Thyroid gland (tissue), 4 donors: ENCODE measurements around the gene LDLR. TPM values are rescaled to one million over a fixed set of nuclear protein-coding genes. Genes with fewer than 3 reads are reported as not detected.

Experiments
- DNase-seq, 2 donors: peaks; one replicate each; pipeline ENCODE4 v3.0.0-alpha.2; 2019
- H3K27ac ChIP-seq, 3 donors: fragments of 200-600 bp; sonication (generic); 1 replicate in 2 of 3; 2 replicates in 1 of 3; pipeline ENCODE4 v1.5.1; 2016 to 2019; ENCODE audit warnings: mild to moderate bottlenecking in 1 of 3, moderate library complexity in 1 of 3
- H3K27me3 ChIP-seq: fragments of 200-600 bp; sonication (generic); one replicate; pipeline ENCODE4 v1.5.1; 2019
- H3K36me3 ChIP-seq, 2 donors: fragments of 200-600 bp; sonication (generic); one replicate each; pipeline ENCODE4 v1.5.1; 2016 to 2019
- H3K4me1 ChIP-seq, 2 donors: fragments of 200-600 bp; sonication (generic); one replicate each; pipeline ENCODE4 v1.5.1; 2017 to 2019
- H3K4me3 ChIP-seq, 3 donors: fragments of 200-600 bp; sonication (generic); replicated peaks in 1 of 3; 1 replicate in 2 of 3; 2 replicates in 1 of 3; pipeline ENCODE4 v1.5.1; 2016; ENCODE audit warnings: mild to moderate bottlenecking in 1 of 3
- H3K9me3 ChIP-seq: fragments of 200-600 bp; sonication (generic); one replicate; pipeline ENCODE4 v1.5.1; 2017
- POLR2A ChIP-seq, 2 donors: fragments of 450-650 bp; IDR thresholded peaks; one replicate each; pipeline ENCODE4 v1.6.1; 2017; ENCODE audit warnings: antibody characterized with exemption in 2 of 2, mild to moderate bottlenecking in 2 of 2, moderate library complexity in 1 of 2
- WGBS, 2 donors: methylation state at CpG; one replicate each; pipeline ENCODE4 v1.1.5; 2017; 5-methylcytosine and 5-hydroxymethylcytosine counted together
- intact Hi-C: fragments of 100-400 bp; cut with DNase I; formaldehyde crosslinking; loops from one replicate; pipeline ENCODE4 v1.15.1; 2023
- total RNA-seq, 4 donors: library from RNA; depleted of rRNA; stranded (reverse); fragments of >200 nt; gene quantifications; one replicate each; pipeline ENCODE4 v1.2.3, GENCODE V29; 2016
- TF ChIP-seq, protein P1 (sequence below), 6 experiments: fragments of 200-600 bp in 3 of 6; fragments of 450-650 bp in 3 of 6; sonication (generic) in 3 of 6; IDR thresholded peaks; one replicate each; pipeline ENCODE4 v1.5.1; 2016 to 2019; ENCODE audit warnings: antibody characterized with exemption in 6 of 6, mild to moderate bottlenecking in 2 of 6, inconsistent platforms in 1 of 6, moderate library complexity in 1 of 6

LDLR gene
- total RNA-seq, 4 donors from 2014 or later = 8.7 to 39.1 (median 20.3) TPM

DNA sequence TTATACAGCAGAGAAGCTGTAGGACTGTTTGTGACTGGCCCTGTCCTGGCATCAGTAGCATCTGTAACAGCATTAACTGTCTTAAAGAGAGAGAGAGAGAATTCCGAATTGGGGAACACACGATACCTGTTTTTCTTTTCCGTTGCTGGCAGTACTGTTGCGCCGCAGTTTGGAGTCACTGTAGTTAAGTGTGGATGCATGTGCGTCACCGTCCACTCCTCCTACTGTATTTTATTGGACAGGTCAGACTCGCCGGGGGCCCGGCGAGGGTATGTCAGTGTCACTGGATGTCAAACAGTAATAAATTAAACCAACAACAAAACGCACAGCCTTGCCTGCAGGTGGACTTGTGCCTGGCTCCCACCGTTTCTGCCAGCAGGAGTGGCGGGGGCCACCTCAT lies 27.3 kb upstream of the LDLR start:
- Histone ChIP-seq H3K9me3 (no peaks in the 10 kb centered on the region), H3K27me3 (no peaks in the 10 kb centered on the region), H3K4me1 (peaks cover 0 to 5% of the 10 kb centered on the region in 2 donors), H3K27ac (no peak overlapping the region), H3K36me3 (peaks cover 23 to 26% of the 10 kb centered on the region in 2 donors), H3K4me3 (no peak overlapping the region)
- WGBS, 2 donors = 95% methylated on average over 12 to 14 of the region's 14 CpGs
- TF ChIP-seq POLR2A (IDR thresholded peaks at IDR 0.05) = no peak
- TF ChIP-seq, protein P1, sequence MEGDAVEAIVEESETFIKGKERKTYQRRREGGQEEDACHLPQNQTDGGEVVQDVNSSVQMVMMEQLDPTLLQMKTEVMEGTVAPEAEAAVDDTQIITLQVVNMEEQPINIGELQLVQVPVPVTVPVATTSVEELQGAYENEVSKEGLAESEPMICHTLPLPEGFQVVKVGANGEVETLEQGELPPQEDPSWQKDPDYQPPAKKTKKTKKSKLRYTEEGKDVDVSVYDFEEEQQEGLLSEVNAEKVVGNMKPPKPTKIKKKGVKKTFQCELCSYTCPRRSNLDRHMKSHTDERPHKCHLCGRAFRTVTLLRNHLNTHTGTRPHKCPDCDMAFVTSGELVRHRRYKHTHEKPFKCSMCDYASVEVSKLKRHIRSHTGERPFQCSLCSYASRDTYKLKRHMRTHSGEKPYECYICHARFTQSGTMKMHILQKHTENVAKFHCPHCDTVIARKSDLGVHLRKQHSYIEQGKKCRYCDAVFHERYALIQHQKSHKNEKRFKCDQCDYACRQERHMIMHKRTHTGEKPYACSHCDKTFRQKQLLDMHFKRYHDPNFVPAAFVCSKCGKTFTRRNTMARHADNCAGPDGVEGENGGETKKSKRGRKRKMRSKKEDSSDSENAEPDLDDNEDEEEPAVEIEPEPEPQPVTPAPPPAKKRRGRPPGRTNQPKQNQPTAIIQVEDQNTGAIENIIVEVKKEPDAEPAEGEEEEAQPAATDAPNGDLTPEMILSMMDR (IDR thresholded peaks at IDR 0.05) = no peak
- DNase-seq = no peak
- intact Hi-C loops = no loop called here

DNA sequence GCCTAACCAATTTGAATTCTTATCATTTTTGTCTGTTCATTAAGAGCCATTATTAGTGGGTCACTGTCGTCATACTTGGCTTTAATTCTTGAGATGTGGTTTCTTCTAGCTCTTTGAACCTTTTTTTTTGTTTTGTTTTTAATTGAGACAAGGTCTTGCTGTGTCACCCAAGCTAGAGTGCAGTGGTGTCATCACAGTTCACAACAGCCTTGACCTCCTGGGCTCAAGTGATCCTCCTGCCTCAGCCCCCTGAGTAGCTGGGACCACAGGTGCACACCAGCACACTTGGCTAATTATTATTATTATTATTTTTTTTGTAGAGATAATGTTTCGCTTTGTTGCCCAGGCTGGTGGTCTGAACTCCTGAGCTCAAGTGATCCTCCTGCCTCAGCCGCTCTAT lies 25.8 kb upstream of the LDLR start:
- 92% methylated on average over 3 of the region's 3 CpGs for WGBS, 2 donors
- intact Hi-C loops = no loop called here
- Histone ChIP-seq H3K4me3 (no peak overlapping the region), H3K4me1 (peaks cover 0 to 5% of the 10 kb centered on the region in 2 donors), H3K9me3 (no peaks in the 10 kb centered on the region), H3K36me3 (peaks cover 23 to 24% of the 10 kb centered on the region in 2 donors), H3K27ac (no peak overlapping the region), H3K27me3 (no peaks in the 10 kb centered on the region)
- DNase-seq = no peak
- no peak for TF ChIP-seq POLR2A (IDR thresholded peaks at IDR 0.05)
- TF ChIP-seq, protein P1 (IDR thresholded peaks at IDR 0.05) = no peak

DNA sequence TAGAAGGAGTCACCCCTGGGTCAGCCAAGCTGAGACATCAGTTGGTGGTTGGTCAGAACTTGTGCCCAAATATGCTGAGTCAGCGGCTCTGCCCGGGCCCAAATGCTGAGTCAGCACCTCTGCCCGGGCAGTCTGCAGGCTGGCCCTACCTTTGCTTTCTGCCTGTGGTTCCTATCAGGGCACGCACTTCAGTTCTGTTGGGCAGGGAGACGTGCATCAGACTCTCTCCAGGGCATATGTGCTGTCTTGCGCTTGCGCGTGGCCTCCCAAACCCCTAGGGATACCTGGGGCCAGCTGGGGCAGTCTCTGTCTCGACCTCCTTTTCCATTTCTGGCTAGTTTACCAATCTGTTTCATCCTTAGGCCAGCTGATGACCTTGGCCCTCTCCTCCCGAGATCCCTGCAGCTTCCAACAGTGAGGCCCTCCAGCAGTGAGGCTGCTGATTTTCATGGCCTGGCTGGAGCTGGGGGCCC lies 24.4 kb upstream of the LDLR start:
- 94 to 96% methylated on average over 5 to 7 of the region's 10 CpGs for WGBS, 2 donors
- peaks cover 16 to 17% of the 10 kb centered on the region in 2 donors for H3K36me3 ChIP-seq
- intact Hi-C loops = no loop called here

DNA sequence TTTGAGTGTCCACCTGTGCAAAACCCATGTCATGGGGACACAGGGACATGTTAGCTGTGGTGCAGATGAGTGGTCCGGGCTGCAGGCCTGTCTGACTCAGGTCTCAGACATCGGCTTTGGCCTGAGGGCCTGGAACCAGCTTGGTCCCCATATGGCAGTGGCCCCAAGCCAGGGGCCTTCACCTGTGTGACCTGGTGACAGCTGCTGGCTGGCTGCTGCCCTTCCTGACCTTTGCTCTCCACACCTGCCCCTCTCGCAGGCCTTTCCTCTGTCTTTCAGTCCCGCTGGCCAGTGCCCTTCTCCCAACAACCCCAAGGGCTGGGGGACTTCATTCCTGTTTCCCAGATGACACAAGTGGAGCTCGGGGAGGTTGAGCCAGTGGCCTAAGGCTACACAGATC lies 22.9 kb upstream of the LDLR start:
- 87 to 94% methylated on average over 5 of the region's 5 CpGs for WGBS, 2 donors
- no peak for DNase-seq
- no peaks in the 10 kb centered on the region for H3K9me3 ChIP-seq
- peaks cover 7 to 8% of the 10 kb centered on the region in 2 donors for H3K36me3 ChIP-seq
- H3K27me3 ChIP-seq = no peaks in the 10 kb centered on the region
- no peak overlapping the region for H3K27ac ChIP-seq
- TF ChIP-seq, protein P1 (IDR thresholded peaks at IDR 0.05) = no peak
- no peak for TF ChIP-seq POLR2A (IDR thresholded peaks at IDR 0.05)
- intact Hi-C loops = no loop called here
- H3K4me1 ChIP-seq = peaks cover 0 to 5% of the 10 kb centered on the region in 2 donors
- no peak overlapping the region for H3K4me3 ChIP-seq

More for the DNA sequence above, 24.4 kb upstream of the LDLR start:
- Histone ChIP-seq H3K9me3 (no peaks in the 10 kb centered on the region), H3K27me3 (no peaks in the 10 kb centered on the region), H3K4me3 (no peak overlapping the region), H3K27ac (peak overlapping the region in 1 of 3 donors; percentile 4), H3K4me1 (peaks cover 0 to 5% of the 10 kb centered on the region in 2 donors)
- no peak for TF ChIP-seq POLR2A (IDR thresholded peaks at IDR 0.05)
- TF ChIP-seq, protein P1 (IDR thresholded peaks at IDR 0.05) = no peak
- DNase-seq = peak; percentile 41 to 61

DNA sequence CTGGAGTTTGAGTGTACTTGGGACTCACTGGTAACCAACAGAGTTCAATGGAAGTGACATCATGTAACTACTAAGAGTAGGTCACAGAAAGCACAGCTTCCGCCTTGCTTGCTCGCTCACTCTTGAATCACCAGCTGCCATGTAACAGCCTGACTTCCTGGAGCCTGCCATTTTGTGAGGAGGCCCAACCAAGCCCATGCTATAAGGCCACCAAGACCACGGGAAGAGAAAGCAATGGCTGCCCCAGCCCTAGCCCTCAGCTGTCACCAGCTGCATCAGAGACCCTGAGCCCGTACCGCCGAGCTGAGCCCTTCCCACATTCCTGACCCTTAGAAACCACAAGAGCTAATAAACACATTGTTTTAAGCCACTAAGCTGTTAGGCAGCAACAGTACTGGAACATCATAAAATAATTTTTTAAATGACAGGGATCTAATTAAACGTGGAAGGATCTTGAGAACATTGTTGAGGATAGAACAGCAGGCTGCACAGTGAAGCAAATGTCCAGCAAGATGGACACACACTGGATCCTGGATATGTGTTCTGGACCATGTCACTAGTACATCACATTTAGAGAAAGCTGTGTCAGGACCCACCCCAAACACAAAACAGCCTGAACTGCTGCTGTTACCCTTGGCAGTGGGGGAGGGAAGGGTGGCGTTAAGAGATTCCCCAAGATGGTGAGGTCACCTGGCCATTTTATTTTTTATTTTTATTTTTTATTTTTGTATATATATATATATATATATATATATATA lies 21.7 kb upstream of the LDLR start:
- intact Hi-C loops = no loop called here
- Histone ChIP-seq H3K4me3 (no peak overlapping the region), H3K36me3 (peaks cover 0 to 2% of the 10 kb centered on the region in 2 donors)

More for the DNA sequence above, 21.7 kb upstream of the LDLR start:
- peaks cover 0 to 5% of the 10 kb centered on the region in 2 donors for H3K4me1 ChIP-seq
- no peaks in the 10 kb centered on the region for H3K9me3 ChIP-seq
- no peak for DNase-seq
- TF ChIP-seq, protein P1 (IDR thresholded peaks at IDR 0.05) = no peak
- no peak for TF ChIP-seq POLR2A (IDR thresholded peaks at IDR 0.05)
- no peak overlapping the region for H3K27ac ChIP-seq
- WGBS, 2 donors = 97 to 98% methylated on average over 8 of the region's 8 CpGs
- H3K27me3 ChIP-seq = no peaks in the 10 kb centered on the region
